HepG2 (cell line): Measurements from ENCODE around the gene C1QB. TPM values are rescaled to one million over a fixed set of nuclear protein-coding genes. Genes with fewer than 3 reads are reported as not detected.

Source experiments
- ATAC-seq: fragments of 200-7000 bp; cut with Tn5 transposase; 3 replicates; pipeline ENCODE4 v1.9.1; 2020; ENCODE audit warnings: mild to moderate bottlenecking, moderate library complexity
- BruUV-seq: library from RNA; stranded (reverse); fragments of 400-500 nt; replicated peaks from 2 replicates; lab custom pipeline; 2021; lab: Mats Ljungman, UMichigan
- CTCF ChIA-PET: fragments of 300-600 bp; formaldehyde crosslinking; extraction: SDS; loops from one replicate; lab custom pipeline; 2021; ENCODE audit warnings: low total read pairs, inconsistent platforms, low intra/inter-chr PET ratio; lab: Yijun Ruan, JAX
- POLR2A ChIA-PET: fragments of 350-600 bp; sonication (Branson Sonifier 250); formaldehyde crosslinking; loops from one replicate; lab custom pipeline; 2020; ENCODE audit warnings: antibody characterized with exemption, inconsistent platforms; lab: Yijun Ruan, JAX
- DNase-seq: peaks from one replicate; pipeline ENCODE4 v3.0.0-alpha.2; 2015; ENCODE audit warnings: low spot score
- FAIRE-seq: peaks from 3 replicates; lab custom pipeline; 2011; peaks lifted over from hg19 to GRCh38; lab: Jason Lieb, UNC
- H2AFZ ChIP-seq: one replicate; pipeline ENCODE4 v1.6.1; 2011; ENCODE audit warnings: low read length, inconsistent platforms
- H3K27ac ChIP-seq: fragments of 300-600 bp; 3 replicates; pipeline ENCODE4 v1.8.0; 2011; ENCODE audit warnings: mixed run types, mild to moderate bottlenecking, mixed read lengths, low read length, inconsistent platforms; ENCODE audit not compliant: insufficient read depth; ENCODE audit errors: extremely low read length
- H3K27me3 ChIP-seq, 2 experiments: fragments of 200-600 bp in 1 of 2; 2 replicates in 1 of 2; 3 replicates in 1 of 2; pipeline versions ENCODE4 v1.6.0 to v1.8.0; 2011; ENCODE audit warnings: low read length in 2 of 2, mild to moderate bottlenecking in 2 of 2, moderate library complexity in 2 of 2, inconsistent platforms in 1 of 2; ENCODE audit not compliant: insufficient read depth in 2 of 2, control insufficient read depth in 1 of 2
- H3K36me3 ChIP-seq, 2 experiments: fragments of 200-600 bp in 1 of 2; replicated peaks in 1 of 2; 2 replicates in 1 of 2; 3 replicates in 1 of 2; pipeline versions ENCODE4 v1.5.1 to v1.8.0; 2011; ENCODE audit warnings: low read length in 2 of 2, inconsistent platforms in 1 of 2; ENCODE audit not compliant: insufficient read depth in 2 of 2, control insufficient read depth in 1 of 2
- H3K4me1 ChIP-seq: 2 replicates; pipeline ENCODE4 v1.5.1; 2012; ENCODE audit warnings: low read length, inconsistent platforms; ENCODE audit not compliant: insufficient read depth
- H3K4me2 ChIP-seq: 2 replicates; pipeline ENCODE4 v1.6.0; 2011; ENCODE audit warnings: low read depth, low read length, inconsistent platforms
- H3K4me3 ChIP-seq, 3 experiments: fragments of 200-600 bp in 1 of 3; sonication (generic), shearing (Covaris generic) in 1 of 3; replicated peaks in 1 of 3; 2 replicates each; pipeline ENCODE4 v1.5.1; 2011 to 2016; ENCODE audit warnings: low read length in 3 of 3, inconsistent platforms in 2 of 3, low read depth in 2 of 3, mild to moderate bottlenecking in 2 of 3, control low read depth in 1 of 3, mixed read lengths in 1 of 3; ENCODE audit not compliant: insufficient read depth in 1 of 3
- H3K79me2 ChIP-seq: one replicate; pipeline ENCODE4 v1.6.1; 2011; ENCODE audit warnings: low read length, inconsistent platforms; ENCODE audit not compliant: insufficient read depth
- H3K9ac ChIP-seq: 2 replicates; pipeline ENCODE4 v1.6.0; 2011; ENCODE audit warnings: mild to moderate bottlenecking, low read depth, low read length, inconsistent platforms; ENCODE audit not compliant: insufficient read depth
- H3K9me3 ChIP-seq: 2 replicates; pipeline ENCODE4 v1.5.1; 2012; ENCODE audit warnings: mild to moderate bottlenecking, low read length
- H4K20me1 ChIP-seq: 2 replicates; pipeline ENCODE4 v1.6.0; 2011; ENCODE audit warnings: inconsistent platforms, mild to moderate bottlenecking, low read length, moderate library complexity; ENCODE audit not compliant: insufficient read depth
- ETV5 ChIP-seq: IDR thresholded peaks from 2 replicates; pipeline ENCODE4 v1.6.1; 2018; ENCODE audit warnings: missing biosample characterization, missing genetic modification reagents, inconsistent platforms, borderline replicate concordance
- FIP1L1 ChIP-seq: fragments of 200-400 bp; formaldehyde crosslinking; IDR thresholded peaks from 2 replicates; pipeline ENCODE4 v1.6.1; 2018; ENCODE audit warnings: low read depth, mild to moderate bottlenecking, low read length, moderate library complexity, borderline replicate concordance; ENCODE audit not compliant: insufficient read depth
- FOXK2 ChIP-seq: fragments of 450-650 bp; IDR thresholded peaks from 2 replicates; pipeline ENCODE4 v1.6.1; 2016
- HOXA9 ChIP-seq: sonication (generic); formaldehyde crosslinking; IDR thresholded peaks from 2 replicates; pipeline ENCODE4 v1.8.1; 2022; ENCODE audit warnings: missing genetic modification reagents, mild to moderate bottlenecking, moderate library complexity, borderline replicate concordance
- PCBP1 ChIP-seq: fragments of 200-400 bp; formaldehyde crosslinking; IDR thresholded peaks from 2 replicates; pipeline ENCODE4 v1.6.1; 2017; ENCODE audit warnings: mild to moderate bottlenecking, low read depth, low read length, borderline replicate concordance
- ZNF629 ChIP-seq: sonication (generic); formaldehyde crosslinking; conservative IDR thresholded peaks from 2 replicates; pipeline ENCODE4 v1.5.0; 2020; ENCODE audit warnings: missing genetic modification reagents
- WGBS: methylation state at CpG from one replicate; pipeline ENCODE4 v1.1.6; 2017; ENCODE audit warnings: low lambda C conversion rate; 5-methylcytosine and 5-hydroxymethylcytosine counted together
- in situ Hi-C: cut with HindIII; loops from 2 replicates; pipeline ENCODE4 v1.10.0; 2017; ENCODE audit warnings: low pct_unique_long_range_greater_than_20kb; ENCODE audit not compliant: extremely low pct_ligation_motif_present
- intact Hi-C: fragments of 100-400 bp; cut with micrococcal nuclease; formaldehyde crosslinking; loops from one replicate; pipeline ENCODE4 v1.10.0; 2022; ENCODE audit not compliant: unreplicated experiment
- polyA plus RNA-seq, 8 experiments: library from polyadenylated mRNA; depleted of rRNA in 3 of 8; stranded (reverse) in 7 of 8; unstranded in 1 of 8; fragments of >200 nt; fragmentation: Illumina TruSeq in 4 of 8; extraction: Trizol in 4 of 8; gene quantifications; 2 replicates each; pipeline versions ENCODE4 v1.2.1 to v1.2.3, GENCODE V29; 2011 to 2016; ENCODE audit warnings: low read depth in 4 of 8, missing spikeins in 1 of 8, mixed read lengths in 1 of 8; ENCODE audit not compliant: insufficient read depth in 1 of 8
- total RNA-seq, 5 experiments: library from RNA; depleted of rRNA; stranded (reverse); fragments of >200 nt; fragmentation: Illumina TruSeq; extraction: Trizol; gene quantifications; 2 replicates each; pipeline ENCODE4 v1.2.3, GENCODE V29; 2016; ENCODE audit warnings: low read depth in 1 of 5

C1QB gene
- total and polyA plus RNA-seq, 2 of the 13 experiments (the other 11 are each of a cell fraction or from before 2014, with no cell fraction given), result not detected

DNA sequence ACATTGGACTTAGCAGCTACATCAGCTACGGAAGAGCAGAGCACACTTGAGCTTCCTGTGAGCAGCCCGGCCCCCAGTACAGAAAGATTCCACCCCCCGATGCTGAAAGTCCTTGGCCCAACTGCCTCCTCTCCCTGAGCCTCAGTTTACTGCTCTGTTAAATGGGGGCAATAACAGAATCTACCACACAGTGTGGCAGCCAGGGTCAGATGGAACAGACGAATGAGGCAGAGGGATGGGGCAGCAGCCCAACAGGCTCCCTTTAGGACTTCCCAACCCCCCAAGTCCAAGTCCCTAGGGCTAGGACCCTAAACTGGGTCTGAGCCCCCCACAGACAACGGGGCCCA lies 39.5 kb upstream of the C1QB start:
- ATAC-seq (no peak), FAIRE-seq (no peak), DNase-seq (no peak)
- H3K79me2 ChIP-seq, result no peaks in the 10 kb centered on the region
- no peaks in the 10 kb centered on the region for H3K4me1 ChIP-seq
- POLR2A ChIA-PET, result no interaction called here
- H3K36me3 ChIP-seq, result no peaks in the 10 kb centered on the region
- in situ Hi-C loops, result no loop called here
- no peak overlapping the region for H3K4me2 ChIP-seq
- BruUV-seq, result no TSS peak
- CTCF ChIA-PET, result no interaction called here
- H3K27ac ChIP-seq, result no peak overlapping the region
- H2AFZ ChIP-seq, result no peak overlapping the region
- peaks cover 5 to 22% of the 10 kb centered on the region in 2 experiments for H3K27me3 ChIP-seq
- TF ChIP-seq ETV5 (CRISPR knock-in tag) (no peak), ZNF629 (0 out of 2 replicates have a peak, but pooled peaks have one; percentile 9)
- WGBS, result no CpG with 5 or more reads among the region's 5 CpGs
- no peak overlapping the region for H3K4me3 ChIP-seq
- no peak overlapping the region for H3K9ac ChIP-seq
- no peaks in the 10 kb centered on the region for H3K9me3 ChIP-seq
- intact Hi-C loops, result no loop called here
- peaks cover 5% of the 10 kb centered on the region; the same call in 1 of the 2 replicates for H4K20me1 ChIP-seq

DNA sequence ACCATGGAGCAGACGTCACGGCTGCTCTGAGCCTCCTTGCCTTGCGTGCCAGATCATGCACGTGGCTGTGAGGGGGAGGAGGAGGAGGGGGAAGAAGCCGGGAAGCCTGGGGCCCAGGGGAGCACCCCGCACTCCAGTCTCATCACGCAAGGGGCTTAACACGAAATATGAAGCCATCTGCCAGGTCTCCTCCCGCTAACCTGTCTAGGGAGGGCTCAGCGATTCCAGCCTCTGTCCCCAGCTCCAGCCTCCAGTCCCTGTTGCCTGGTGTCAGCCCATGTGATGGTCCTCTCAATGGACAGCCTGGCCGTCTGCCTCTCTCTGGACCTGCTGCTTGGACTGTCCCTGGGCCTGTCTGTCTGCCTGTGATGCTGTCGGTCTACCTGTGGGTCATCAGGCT lies 39.1 kb upstream of the C1QB start:
- Histone ChIP-seq H3K4me3 (no peak overlapping the region), H2AFZ (no peak overlapping the region), H3K9ac (no peak overlapping the region), H3K36me3 (no peaks in the 10 kb centered on the region), H3K4me2 (no peak overlapping the region), H3K4me1 (no peaks in the 10 kb centered on the region), H3K27ac (no peak overlapping the region), H3K79me2 (no peaks in the 10 kb centered on the region), H3K27me3 (peaks cover 6 to 26% of the 10 kb centered on the region in 2 experiments), H3K9me3 (no peaks in the 10 kb centered on the region), H4K20me1 (peaks cover 5% of the 10 kb centered on the region; the same call in 1 of the 2 replicates)
- in situ Hi-C loops, result no loop called here
- POLR2A ChIA-PET, result no interaction called here
- ATAC-seq (no peak), FAIRE-seq (no peak), DNase-seq (no peak)
- intact Hi-C loops, result no loop called here
- CTCF ChIA-PET, result no interaction called here
- TF ChIP-seq HOXA9 (CRISPR knock-in tag), result no peak
- TF ChIP-seq FOXK2, result no peak
- TF ChIP-seq PCBP1, result no peak
- TF ChIP-seq FIP1L1, result no peak
- 0% methylated on average over 7 of the region's 12 CpGs for WGBS
- no TSS peak for BruUV-seq
